Upper lobe of right lung (tissue), 1 donor: ENCODE measurements around the gene NUP133. TPM values are rescaled to one million over a fixed set of nuclear protein-coding genes. Genes with fewer than 3 reads are reported as not detected.
"Not testable (repeated sequence)": the region's sequence is repeated elsewhere in the genome, so short reads cannot be mapped to it uniquely, and the experiment has no call there.

ENCODE experiments used
- ATAC-seq: fragments of 200-7000 bp; cut with Tn5 transposase; one replicate; pipeline ENCODE4 v1.9.1; 2020; ENCODE audit warnings: mild to moderate bottlenecking, moderate library complexity
- DNase-seq: peaks from one replicate; pipeline ENCODE4 v3.0.0-alpha.2; 2020
- H3K27ac ChIP-seq: fragments of 200-600 bp; one replicate; pipeline ENCODE4 v1.8.0; 2022
- H3K27me3 ChIP-seq: fragments of 200-600 bp; one replicate; pipeline ENCODE4 v1.8.0; 2022; ENCODE audit warnings: mild to moderate bottlenecking
- H3K36me3 ChIP-seq: fragments of 200-600 bp; one replicate; pipeline ENCODE4 v1.8.0; 2022
- H3K4me1 ChIP-seq: fragments of 200-600 bp; one replicate; pipeline ENCODE4 v1.8.0; 2022
- H3K4me3 ChIP-seq: fragments of 200-600 bp; one replicate; pipeline ENCODE4 v1.8.0; 2022; ENCODE audit warnings: mild to moderate bottlenecking
- H3K9me3 ChIP-seq: fragments of 200-600 bp; one replicate; pipeline ENCODE4 v1.8.0; 2022
- CTCF ChIP-seq: fragments of 200-600 bp; IDR thresholded peaks from one replicate; pipeline ENCODE4 v1.8.0; 2022; ENCODE audit warnings: antibody characterized with exemption
- intact Hi-C: fragments of 100-400 bp; cut with DNase I; formaldehyde crosslinking; loops from one replicate; pipeline ENCODE4 v1.11.0; 2022
- total RNA-seq: library from RNA; stranded (reverse); fragmentation: NEBNext Ultra II Directional; extraction: Animal tissue kit (Norgen Biotek cat#: 25700); gene quantifications from one replicate; pipeline ENCODE4 v1.2.1, GENCODE V29; 2021
- donor health status: DM: no; HTN: yes; CAD: no; lungs with severe emphysema.

The NUP133 gene
- total RNA-seq, 1 donor from 2014 or later: 33.8 TPM

GRCh38 chr1:229523052-229523451 lies 14.9 kb upstream of the NUP133 start:
- peaks cover 66% of the 10 kb centered on the region for H3K36me3 ChIP-seq
- no peak for ATAC-seq

GRCh38 chr1:229514578-229515275 lies 6.6 kb upstream of the NUP133 start:
- peak; percentile 96 for ATAC-seq
- H3K27me3 ChIP-seq: no peaks in the 10 kb centered on the region
- no peak overlapping the region for H3K27ac ChIP-seq
- intact Hi-C loops: no loop called here
- no peak for DNase-seq
- no peaks in the 10 kb centered on the region for H3K4me1 ChIP-seq
- no peaks in the 10 kb centered on the region for H3K9me3 ChIP-seq
- H3K36me3 ChIP-seq: peaks cover 30% of the 10 kb centered on the region
- no peak overlapping the region for H3K4me3 ChIP-seq
- TF ChIP-seq CTCF: peak; percentile 83

More at GRCh38 chr1:229523052-229523451, 14.9 kb upstream of the NUP133 start:
- no peak for DNase-seq
- TF ChIP-seq CTCF: no peak
- H3K27ac ChIP-seq: no peak overlapping the region
- no peaks in the 10 kb centered on the region for H3K9me3 ChIP-seq
- intact Hi-C loops: no loop called here
- H3K27me3 ChIP-seq: no peaks in the 10 kb centered on the region
- H3K4me3 ChIP-seq: no peak overlapping the region
- H3K4me1 ChIP-seq: no peaks in the 10 kb centered on the region

GRCh38 chr1:229511625-229512024 lies 3.5 kb upstream of the NUP133 start:
- DNase-seq, H3K4me3 ChIP-seq, intact Hi-C loops, H3K9me3 ChIP-seq, H3K36me3 ChIP-seq, H3K27me3 ChIP-seq, H3K27ac ChIP-seq, ATAC-seq: not testable (repeated sequence)
- H3K4me1 ChIP-seq: peaks cover 13% of the 10 kb centered on the region

GRCh38 chr1:229511201-229511600 lies 3.1 kb upstream of the NUP133 start:
- ATAC-seq, H3K9me3 ChIP-seq, DNase-seq, intact Hi-C loops, H3K27ac ChIP-seq, H3K36me3 ChIP-seq, H3K27me3 ChIP-seq, H3K4me3 ChIP-seq: not testable (repeated sequence)
- H3K4me1 ChIP-seq: peaks cover 17% of the 10 kb centered on the region

GRCh38 chr1:229509576-229509975 lies 1.4 kb upstream of the NUP133 start:
- no peak for TF ChIP-seq CTCF
- intact Hi-C loops: no loop called here
- H3K27ac ChIP-seq: no peak overlapping the region
- no peak for DNase-seq
- H3K27me3 ChIP-seq: no peaks in the 10 kb centered on the region
- peaks cover 7% of the 10 kb centered on the region for H3K36me3 ChIP-seq
- no peak overlapping the region for H3K4me3 ChIP-seq
- no peaks in the 10 kb centered on the region for H3K9me3 ChIP-seq
- peaks cover 18% of the 10 kb centered on the region for H3K4me1 ChIP-seq
- ATAC-seq: no peak

- Histone ChIP-seq H3K9me3 (no peaks in the 10 kb centered on the region), H3K27me3 (no peaks in the 10 kb centered on the region), H3K4me1 (peaks cover 18% of the 10 kb centered on the region), H3K27ac (peak overlapping the region; percentile 98), H3K36me3 (peaks cover 11% of the 10 kb centered on the region), H3K4me3 (peak overlapping the region; percentile 99)
- ATAC-seq: no peak
- TF ChIP-seq CTCF: no peak
- DNase-seq: no peak
- intact Hi-C loops: no loop called here
These were observed 739 bp upstream of the NUP133 start for GRCh38 chr1:229508823-229509337.
